ENCODE data around the gene ADAM20.

GRCh38 chr14:70527501-70528105, 7.2 kb downstream of the ADAM20 start:
- no peak for TF ChIP-seq POLR2A (IDR thresholded peaks at IDR 0.05; ENCODE audit: low read depth, low read length)
- TF ChIP-seq POLR2AphosphoS5 (IDR thresholded peaks at IDR 0.05; ENCODE audit: low read depth, low read length) = no peak
- TF ChIP-seq SPI1 (IDR thresholded peaks at IDR 0.05; ENCODE audit: low read depth, low read length) = no peak
- no peak for TF ChIP-seq TAF1 (IDR thresholded peaks at IDR 0.05; ENCODE audit: low read depth, low read length)
- TF ChIP-seq POU2F2 (IDR thresholded peaks at IDR 0.05; ENCODE audit: low read depth, low read length) = no peak
- no peak for TF ChIP-seq PAX5 (IDR thresholded peaks at IDR 0.05; ENCODE audit: insufficient read depth, low read length, severe bottlenecking)

Data from GM12891 (cell line).